Measurements from ENCODE around the gene PKN1.

PKN1 gene

DNA sequence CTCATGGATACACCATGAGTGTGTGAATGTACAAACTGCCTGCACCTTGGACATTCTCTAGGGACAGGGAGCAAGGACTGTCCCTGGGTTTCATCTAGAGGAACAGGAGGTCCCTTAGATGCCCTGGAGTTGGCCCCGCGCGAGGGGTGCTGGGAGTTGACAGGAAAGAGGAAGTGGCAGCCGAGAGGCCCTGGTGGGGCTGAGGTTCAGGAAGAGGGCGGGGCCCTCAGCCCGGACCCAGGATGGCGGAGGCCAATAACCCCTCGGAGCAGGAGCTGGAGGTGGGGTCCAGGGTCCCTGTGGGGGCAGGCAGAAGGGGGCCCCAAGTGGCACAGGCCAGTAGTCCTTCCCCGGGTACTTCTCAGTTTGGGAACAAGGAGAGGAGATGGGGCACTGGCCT, 6.9 kb downstream of the PKN1 start:
- no peak overlapping the region for H3K4me3 Mint-ChIP-seq
- peak overlapping the region; percentile 54 for H3K27ac Mint-ChIP-seq
- TF ChIP-seq, protein P1, sequence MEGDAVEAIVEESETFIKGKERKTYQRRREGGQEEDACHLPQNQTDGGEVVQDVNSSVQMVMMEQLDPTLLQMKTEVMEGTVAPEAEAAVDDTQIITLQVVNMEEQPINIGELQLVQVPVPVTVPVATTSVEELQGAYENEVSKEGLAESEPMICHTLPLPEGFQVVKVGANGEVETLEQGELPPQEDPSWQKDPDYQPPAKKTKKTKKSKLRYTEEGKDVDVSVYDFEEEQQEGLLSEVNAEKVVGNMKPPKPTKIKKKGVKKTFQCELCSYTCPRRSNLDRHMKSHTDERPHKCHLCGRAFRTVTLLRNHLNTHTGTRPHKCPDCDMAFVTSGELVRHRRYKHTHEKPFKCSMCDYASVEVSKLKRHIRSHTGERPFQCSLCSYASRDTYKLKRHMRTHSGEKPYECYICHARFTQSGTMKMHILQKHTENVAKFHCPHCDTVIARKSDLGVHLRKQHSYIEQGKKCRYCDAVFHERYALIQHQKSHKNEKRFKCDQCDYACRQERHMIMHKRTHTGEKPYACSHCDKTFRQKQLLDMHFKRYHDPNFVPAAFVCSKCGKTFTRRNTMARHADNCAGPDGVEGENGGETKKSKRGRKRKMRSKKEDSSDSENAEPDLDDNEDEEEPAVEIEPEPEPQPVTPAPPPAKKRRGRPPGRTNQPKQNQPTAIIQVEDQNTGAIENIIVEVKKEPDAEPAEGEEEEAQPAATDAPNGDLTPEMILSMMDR (IDR thresholded peaks at IDR 0.05): no peak
- no peaks in the 10 kb centered on the region for H3K9me3 Mint-ChIP-seq
- peaks cover 26% of the 10 kb centered on the region for H3K36me3 Mint-ChIP-seq (ENCODE audit: low read depth)
- H3K4me1 Mint-ChIP-seq: peaks cover 38% of the 10 kb centered on the region
- no peak for DNase-seq
- no peaks in the 10 kb centered on the region for H3K27me3 Mint-ChIP-seq (ENCODE audit: low read depth, poor library complexity)

DNA sequence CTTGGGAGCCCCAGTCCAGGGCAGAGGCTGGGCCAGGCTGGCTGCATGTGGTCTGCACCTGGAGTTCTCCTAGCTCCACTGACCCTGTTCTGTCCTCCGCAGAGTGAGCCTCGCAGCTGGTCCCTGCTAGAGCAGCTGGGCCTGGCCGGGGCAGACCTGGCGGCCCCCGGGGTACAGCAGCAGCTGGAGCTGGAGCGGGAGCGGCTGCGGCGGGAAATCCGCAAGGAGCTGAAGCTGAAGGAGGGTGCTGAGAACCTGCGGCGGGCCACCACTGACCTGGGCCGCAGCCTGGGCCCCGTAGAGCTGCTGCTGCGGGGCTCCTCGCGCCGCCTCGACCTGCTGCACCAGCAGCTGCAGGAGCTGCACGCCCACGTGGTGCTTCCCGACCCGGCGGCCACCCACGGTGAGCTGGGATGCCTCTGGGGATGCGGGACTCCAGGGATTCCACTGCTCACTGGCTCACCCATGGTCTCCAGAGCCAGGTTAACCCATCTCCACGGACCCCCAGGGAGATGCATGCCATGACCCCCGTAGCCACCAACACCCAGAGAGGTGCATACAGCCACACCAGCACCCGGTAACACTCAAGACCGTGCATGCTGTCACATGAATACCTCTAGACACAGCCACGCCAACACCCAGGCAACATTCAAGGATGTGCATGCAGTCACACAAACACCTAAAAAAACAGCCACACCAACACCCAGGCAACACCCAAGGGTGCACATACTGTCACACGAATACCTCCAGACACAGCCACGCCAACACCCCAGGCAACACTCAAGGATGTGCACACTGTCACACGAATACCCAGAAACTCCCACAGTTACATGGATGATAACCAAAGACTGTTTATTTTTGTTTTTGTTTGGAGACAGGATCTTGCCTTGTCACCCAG, 8.2 kb downstream of the PKN1 start:
- Mint-ChIP-seq H3K4me3 (no peak overlapping the region), H3K36me3 (ENCODE audit: low read depth) (peaks cover 32% of the 10 kb centered on the region), H3K9me3 (no peaks in the 10 kb centered on the region), H3K27ac (peak overlapping the region; percentile 47), H3K4me1 (peaks cover 33% of the 10 kb centered on the region), H3K27me3 (ENCODE audit: low read depth, poor library complexity) (no peaks in the 10 kb centered on the region)
- no peak for DNase-seq
- TF ChIP-seq, protein P1 (IDR thresholded peaks at IDR 0.05): no peak

DNA sequence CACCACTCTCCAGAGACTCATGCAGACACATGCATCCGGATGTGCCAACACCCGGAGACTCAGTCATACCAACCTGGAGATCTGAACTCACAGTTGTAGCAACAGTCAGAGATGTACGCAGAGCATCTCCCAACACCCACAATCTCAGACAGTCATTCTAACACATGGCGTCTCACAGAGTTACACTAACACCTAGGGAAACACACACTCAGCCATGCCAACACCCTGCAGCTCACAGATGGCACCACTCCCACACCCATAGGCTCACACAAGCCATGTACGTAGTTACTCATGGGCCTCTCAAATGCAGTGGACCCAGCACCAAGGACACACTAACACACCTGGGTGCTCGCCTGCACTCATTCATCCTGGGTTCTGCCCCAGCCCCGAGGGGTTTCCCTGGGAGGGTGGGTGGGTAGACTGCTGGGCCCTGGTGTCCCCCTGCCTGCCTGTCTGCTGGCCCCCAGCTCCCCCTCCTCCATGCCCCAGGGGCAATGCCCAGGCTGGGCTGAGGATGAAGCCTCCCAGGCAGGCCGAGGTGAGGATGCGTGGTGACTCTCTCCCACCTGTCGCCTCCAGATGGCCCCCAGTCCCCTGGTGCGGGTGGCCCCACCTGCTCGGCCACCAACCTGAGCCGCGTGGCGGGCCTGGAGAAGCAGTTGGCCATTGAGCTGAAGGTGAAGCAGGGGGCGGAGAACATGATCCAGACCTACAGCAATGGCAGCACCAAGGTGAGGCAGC, 10.0 kb downstream of the PKN1 start:
- Mint-ChIP-seq H3K4me3 (no peak overlapping the region), H3K27me3 (ENCODE audit: low read depth, poor library complexity) (no peaks in the 10 kb centered on the region), H3K27ac (no peak overlapping the region), H3K9me3 (no peaks in the 10 kb centered on the region), H3K36me3 (ENCODE audit: low read depth) (peaks cover 44% of the 10 kb centered on the region), H3K4me1 (peaks cover 30% of the 10 kb centered on the region)
- TF ChIP-seq, protein P1 (IDR thresholded peaks at IDR 0.05): no peak
- no peak for DNase-seq

DNA sequence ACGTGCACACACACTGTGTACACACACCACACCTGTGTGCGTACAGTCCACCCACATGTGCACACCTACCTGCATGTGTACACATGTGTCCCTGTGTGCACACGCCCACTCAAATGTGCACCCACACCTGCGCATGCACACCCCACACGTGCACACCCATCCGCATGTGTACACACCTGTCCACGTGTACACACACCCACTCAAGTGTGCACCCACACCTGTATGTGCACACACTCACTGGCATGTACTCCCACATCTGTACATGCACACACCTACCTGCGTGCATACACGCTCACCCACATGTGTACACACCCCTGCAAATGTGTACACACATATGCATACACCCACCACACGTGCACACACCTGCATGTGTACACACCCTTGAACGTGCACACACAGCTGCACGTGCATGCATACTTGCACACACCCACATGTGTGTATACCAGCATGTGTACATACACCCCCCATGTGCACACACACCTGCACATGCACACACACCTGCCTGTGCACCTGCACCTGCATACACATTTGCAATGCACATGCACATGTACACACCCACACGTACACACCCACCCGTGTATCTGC, 10.6 kb downstream of the PKN1 start:
- Mint-ChIP-seq H3K36me3 (ENCODE audit: low read depth) (peaks cover 50% of the 10 kb centered on the region), H3K9me3 (no peaks in the 10 kb centered on the region), H3K4me3 (no peak overlapping the region), H3K4me1 (peaks cover 24% of the 10 kb centered on the region), H3K27ac (no peak overlapping the region), H3K27me3 (ENCODE audit: low read depth, poor library complexity) (no peaks in the 10 kb centered on the region)
- no peak for DNase-seq
- TF ChIP-seq, protein P1 (IDR thresholded peaks at IDR 0.05): no peak

GRCh38 chr19:14446336-14447036, 13.4 kb downstream of the PKN1 start:
- H3K9me3 Mint-ChIP-seq: no peaks in the 10 kb centered on the region
- no peaks in the 10 kb centered on the region for H3K27me3 Mint-ChIP-seq (ENCODE audit: low read depth, poor library complexity)
- H3K4me3 Mint-ChIP-seq: no peak overlapping the region
- no peak for DNase-seq
- TF ChIP-seq, protein P1 (IDR thresholded peaks at IDR 0.05): no peak
- peaks cover 3% of the 10 kb centered on the region for H3K4me1 Mint-ChIP-seq
- H3K36me3 Mint-ChIP-seq (ENCODE audit: low read depth): peaks cover 68% of the 10 kb centered on the region
- H3K27ac Mint-ChIP-seq: peak overlapping the region; percentile 66
